Measurements from ENCODE around the gene SEMA3F. TPM values are rescaled to one million over a fixed set of nuclear protein-coding genes. Genes with fewer than 3 reads are reported as not detected.

The SEMA3F gene
- total and polyA plus RNA-seq, 2 donors (not counting 1 experiment from before 2014, with no cell fraction given) = 5.1 to 9.7 TPM

DNA sequence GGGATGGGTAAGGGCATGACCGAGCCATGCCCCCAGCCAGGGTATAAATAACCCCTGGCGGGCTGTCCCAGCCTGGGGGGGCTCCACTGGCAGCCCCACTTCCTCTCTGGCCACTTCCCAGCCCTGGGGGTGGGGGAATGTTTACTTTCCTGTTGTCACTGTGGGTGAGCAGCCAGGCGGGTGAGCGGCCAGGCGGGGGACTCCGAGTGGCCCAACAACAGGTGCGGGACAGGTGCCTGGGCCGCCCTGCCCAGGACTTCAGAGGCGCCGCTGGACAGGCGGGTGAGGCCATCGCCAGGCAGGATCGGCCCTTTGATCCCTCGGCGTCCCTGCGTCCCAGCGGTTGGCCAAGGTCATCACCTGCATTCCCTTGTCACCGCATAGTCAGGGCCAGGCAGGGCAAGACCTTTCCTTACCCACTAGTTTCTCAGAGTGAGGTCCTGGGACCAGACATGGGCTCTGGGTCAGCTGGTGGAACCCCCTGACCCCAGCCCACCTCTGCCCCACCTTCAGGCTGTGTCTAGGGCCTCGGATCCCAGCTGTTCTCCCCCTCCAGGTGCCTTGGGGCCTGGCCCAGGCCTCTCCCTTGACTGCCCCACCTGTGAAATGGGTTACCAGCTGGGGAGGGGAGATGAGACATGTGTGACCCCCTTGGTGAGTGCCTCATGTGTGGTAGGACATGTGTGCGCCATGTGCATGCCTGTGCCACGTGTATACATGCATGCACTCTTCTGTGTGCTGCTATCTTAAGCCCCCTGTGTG, 16.6 kb downstream of the SEMA3F start:
- Histone ChIP-seq H3K4me3 (replicated peaks in 1 of 4; ENCODE audit: control extremely low read depth in 1 of 4, insufficient read depth in 1 of 4, low read depth in 3 of 4, low read length in 4 of 4) (no peak overlapping the region), H3K36me3 (ENCODE audit: control insufficient read depth, insufficient read depth, low read length) (no peaks in the 10 kb centered on the region), H3K27ac (ENCODE audit: insufficient read depth, low read length) (no peak overlapping the region), H2AFZ (ENCODE audit: low read length) (no peak overlapping the region), H3K79me2 (ENCODE audit: control insufficient read depth, insufficient read depth, low read length) (no peaks in the 10 kb centered on the region), H3K4me1 (ENCODE audit: control insufficient read depth, extremely low read depth, insufficient read depth, low read length) (no peaks in the 10 kb centered on the region), H3K9ac (ENCODE audit: insufficient read depth, low read length) (no peak overlapping the region), H3K9me3 (ENCODE audit: control insufficient read depth, insufficient read depth, low read depth, low read length) (no peaks in the 10 kb centered on the region), H3K27me3 (ENCODE audit: control insufficient read depth, insufficient read depth, low read length) (no peaks in the 10 kb centered on the region), H4K20me1 (ENCODE audit: control insufficient read depth, extremely low read depth, insufficient read depth, low read length) (no peaks in the 10 kb centered on the region), H3K4me2 (ENCODE audit: extremely low read depth, insufficient read depth, low read length) (no peak overlapping the region)
- TF ChIP-seq, protein P1, sequence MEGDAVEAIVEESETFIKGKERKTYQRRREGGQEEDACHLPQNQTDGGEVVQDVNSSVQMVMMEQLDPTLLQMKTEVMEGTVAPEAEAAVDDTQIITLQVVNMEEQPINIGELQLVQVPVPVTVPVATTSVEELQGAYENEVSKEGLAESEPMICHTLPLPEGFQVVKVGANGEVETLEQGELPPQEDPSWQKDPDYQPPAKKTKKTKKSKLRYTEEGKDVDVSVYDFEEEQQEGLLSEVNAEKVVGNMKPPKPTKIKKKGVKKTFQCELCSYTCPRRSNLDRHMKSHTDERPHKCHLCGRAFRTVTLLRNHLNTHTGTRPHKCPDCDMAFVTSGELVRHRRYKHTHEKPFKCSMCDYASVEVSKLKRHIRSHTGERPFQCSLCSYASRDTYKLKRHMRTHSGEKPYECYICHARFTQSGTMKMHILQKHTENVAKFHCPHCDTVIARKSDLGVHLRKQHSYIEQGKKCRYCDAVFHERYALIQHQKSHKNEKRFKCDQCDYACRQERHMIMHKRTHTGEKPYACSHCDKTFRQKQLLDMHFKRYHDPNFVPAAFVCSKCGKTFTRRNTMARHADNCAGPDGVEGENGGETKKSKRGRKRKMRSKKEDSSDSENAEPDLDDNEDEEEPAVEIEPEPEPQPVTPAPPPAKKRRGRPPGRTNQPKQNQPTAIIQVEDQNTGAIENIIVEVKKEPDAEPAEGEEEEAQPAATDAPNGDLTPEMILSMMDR (conservative IDR thresholded peaks at IDR 0.05 in 1 of 2, IDR thresholded peaks at IDR 0.05 in 1 of 2; ENCODE audit: low read depth in 1 of 2, low read length in 2 of 2) = no peak
- no peak for TF ChIP-seq EZH2 (IDR thresholded peaks at IDR 0.05; ENCODE audit: low read length, missing control alignments)
- DNase-seq (ENCODE audit: low read depth in 2 of 2) = no peak

- no peak for TF ChIP-seq EZH2 (IDR thresholded peaks at IDR 0.05; ENCODE audit: low read length, missing control alignments)
- TF ChIP-seq, protein P1 (conservative IDR thresholded peaks at IDR 0.05 in 1 of 2, IDR thresholded peaks at IDR 0.05 in 1 of 2; ENCODE audit: low read depth in 1 of 2, low read length in 2 of 2) = no peak
- Histone ChIP-seq H3K4me3 (replicated peaks in 1 of 4; ENCODE audit: control extremely low read depth in 1 of 4, insufficient read depth in 1 of 4, low read depth in 3 of 4, low read length in 4 of 4) (no peak overlapping the region), H3K27ac (ENCODE audit: insufficient read depth, low read length) (no peak overlapping the region), H3K9me3 (ENCODE audit: control insufficient read depth, insufficient read depth, low read depth, low read length) (no peaks in the 10 kb centered on the region), H3K27me3 (ENCODE audit: control insufficient read depth, insufficient read depth, low read length) (no peaks in the 10 kb centered on the region), H3K4me1 (ENCODE audit: control insufficient read depth, extremely low read depth, insufficient read depth, low read length) (no peaks in the 10 kb centered on the region), H3K4me2 (ENCODE audit: extremely low read depth, insufficient read depth, low read length) (no peak overlapping the region), H3K36me3 (ENCODE audit: control insufficient read depth, insufficient read depth, low read length) (no peaks in the 10 kb centered on the region), H3K9ac (ENCODE audit: insufficient read depth, low read length) (no peak overlapping the region), H4K20me1 (ENCODE audit: control insufficient read depth, extremely low read depth, insufficient read depth, low read length) (no peaks in the 10 kb centered on the region), H3K79me2 (ENCODE audit: control insufficient read depth, insufficient read depth, low read length) (no peaks in the 10 kb centered on the region), H2AFZ (ENCODE audit: low read length) (no peak overlapping the region)
- DNase-seq (ENCODE audit: low read depth in 2 of 2) = no peak
These were observed 17.6 kb downstream of the SEMA3F start for GRCh38 chr3:50172626-50173220.

DNA sequence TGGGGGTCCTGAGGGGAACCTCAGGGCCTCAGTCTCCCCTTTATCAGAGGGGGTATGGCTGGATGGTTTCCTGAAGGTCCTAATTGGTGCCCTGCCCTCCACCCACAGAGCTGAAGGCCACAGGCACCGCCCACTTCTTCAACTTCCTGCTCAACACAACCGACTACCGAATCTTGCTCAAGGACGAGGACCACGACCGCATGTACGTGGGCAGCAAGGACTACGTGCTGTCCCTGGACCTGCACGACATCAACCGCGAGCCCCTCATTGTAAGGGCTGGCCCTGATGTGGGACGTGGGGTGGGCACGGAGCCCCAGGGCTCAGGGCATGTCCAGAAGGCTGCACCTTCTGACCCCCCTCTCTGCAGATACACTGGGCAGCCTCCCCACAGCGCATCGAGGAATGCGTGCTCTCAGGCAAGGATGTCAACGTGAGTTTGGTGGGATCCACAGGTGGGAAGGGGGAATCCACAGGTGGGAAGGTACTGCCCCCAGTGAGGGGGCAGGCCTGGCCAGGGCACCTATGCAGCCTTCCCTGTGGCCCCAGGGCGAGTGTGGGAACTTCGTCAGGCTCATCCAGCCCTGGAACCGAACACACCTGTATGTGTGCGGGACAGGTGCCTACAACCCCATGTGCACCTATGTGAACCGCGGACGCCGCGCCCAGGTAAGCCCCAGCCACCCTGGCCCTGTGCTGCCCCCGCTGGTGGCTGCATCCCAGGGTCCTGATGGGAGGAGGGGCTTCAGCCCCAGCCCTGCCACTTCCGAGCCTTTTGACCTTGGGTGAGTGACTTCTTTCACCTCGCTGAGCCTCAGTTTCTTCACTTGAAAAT, 18.8 kb downstream of the SEMA3F start:
- H3K4me3 ChIP-seq (replicated peaks in 1 of 4; ENCODE audit: control extremely low read depth in 1 of 4, insufficient read depth in 1 of 4, low read depth in 3 of 4, low read length in 4 of 4) = no peak overlapping the region
- TF ChIP-seq EZH2 (IDR thresholded peaks at IDR 0.05; ENCODE audit: low read length, missing control alignments) = no peak
- TF ChIP-seq, protein P1 (conservative IDR thresholded peaks at IDR 0.05 in 1 of 2, IDR thresholded peaks at IDR 0.05 in 1 of 2; ENCODE audit: low read depth in 1 of 2, low read length in 2 of 2) = no peak
- no peaks in the 10 kb centered on the region for H3K27me3 ChIP-seq (ENCODE audit: control insufficient read depth, insufficient read depth, low read length)
- no peak overlapping the region for H2AFZ ChIP-seq (ENCODE audit: low read length)
- H3K79me2 ChIP-seq (ENCODE audit: control insufficient read depth, insufficient read depth, low read length) = no peaks in the 10 kb centered on the region
- no peak overlapping the region for H3K27ac ChIP-seq (ENCODE audit: insufficient read depth, low read length)
- DNase-seq (ENCODE audit: low read depth in 2 of 2) = no peak
- H3K9ac ChIP-seq (ENCODE audit: insufficient read depth, low read length) = no peak overlapping the region
- H4K20me1 ChIP-seq (ENCODE audit: control insufficient read depth, extremely low read depth, insufficient read depth, low read length) = no peaks in the 10 kb centered on the region
- H3K4me1 ChIP-seq (ENCODE audit: control insufficient read depth, extremely low read depth, insufficient read depth, low read length) = no peaks in the 10 kb centered on the region
- H3K4me2 ChIP-seq (ENCODE audit: extremely low read depth, insufficient read depth, low read length) = no peak overlapping the region
- H3K9me3 ChIP-seq (ENCODE audit: control insufficient read depth, insufficient read depth, low read depth, low read length) = no peaks in the 10 kb centered on the region
- H3K36me3 ChIP-seq (ENCODE audit: control insufficient read depth, insufficient read depth, low read length) = no peaks in the 10 kb centered on the region

All from fibroblast of lung (primary cell).